ENCODE data around the gene FRRS1L.

GRCh38 chr9:109193974-109194556 lies 27.0 kb upstream of the FRRS1L start:
- no peak for TF ChIP-seq POLR2A (IDR thresholded peaks at IDR 0.05; ENCODE audit: low read depth, low read length)
- no peak for TF ChIP-seq POU2F2 (IDR thresholded peaks at IDR 0.05; ENCODE audit: low read depth, low read length)
- TF ChIP-seq POLR2AphosphoS5 (IDR thresholded peaks at IDR 0.05; ENCODE audit: low read depth, low read length): no peak
- TF ChIP-seq SPI1 (IDR thresholded peaks at IDR 0.05; ENCODE audit: low read depth, low read length): no peak

All from GM12891 (cell line).